Measurements from ENCODE around the gene DGKI. TPM values are rescaled to one million over a fixed set of nuclear protein-coding genes. Genes with fewer than 3 reads are reported as not detected.

The DGKI gene
- total and polyA plus RNA-seq, 2 donors (not counting 1 experiment from before 2014, with no cell fraction given) = not detected

DNA sequence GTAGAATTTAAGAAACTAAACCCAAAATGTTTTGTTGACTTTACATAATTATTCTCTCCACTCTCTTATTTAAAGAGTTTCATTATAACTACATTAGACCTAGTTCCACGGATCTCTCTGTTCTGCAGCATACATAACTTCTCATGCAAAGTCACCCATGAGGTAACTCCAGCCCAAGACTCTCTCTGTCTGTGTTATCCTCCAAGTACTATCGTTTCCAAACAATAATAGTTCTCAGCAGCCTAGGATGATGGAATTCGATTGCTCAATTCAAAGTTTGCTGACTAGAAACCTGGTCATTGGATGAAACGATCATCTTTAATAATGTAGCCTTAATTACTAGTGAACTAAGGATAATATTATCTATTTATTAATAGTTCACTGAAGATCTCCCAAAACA is 300.1 kb downstream of the DGKI start:
- Mint-ChIP-seq H3K4me3 (no peak overlapping the region), H3K4me1 (no peaks in the 10 kb centered on the region), H3K27ac (no peak overlapping the region), H3K9me3 (ENCODE audit: insufficient read depth) (no peaks in the 10 kb centered on the region), H3K27me3 (no peaks in the 10 kb centered on the region)
- intact Hi-C loops (cut with micrococcal nuclease) = no loop called here
- H4K20me1 ChIP-seq (ENCODE audit: control insufficient read depth, insufficient read depth, low read length, poor library complexity, severe bottlenecking) = no peaks in the 10 kb centered on the region
- ChIA-PET POLR2A (no interaction called here), CTCF (no interaction called here)
- no peaks in the 10 kb centered on the region for H3K9me3 ChIP-seq (ENCODE audit: control extremely low read depth in 1 of 3, control insufficient read depth in 2 of 3, insufficient read depth in 1 of 3, low read length in 2 of 3)
- H3K79me2 ChIP-seq (ENCODE audit: control insufficient read depth, insufficient read depth, low read length) = no peaks in the 10 kb centered on the region
- H3K4me1 ChIP-seq (ENCODE audit: control insufficient read depth in 2 of 2, insufficient read depth in 2 of 2, low read length in 2 of 2) = no peaks in the 10 kb centered on the region
- no peaks in the 10 kb centered on the region for H3K36me3 ChIP-seq (replicated peaks in 1 of 2; ENCODE audit: control extremely low read depth in 1 of 2, control insufficient read depth in 1 of 2, extremely low read depth in 1 of 2, insufficient read depth in 2 of 2, low read length in 1 of 2)
- no peaks in the 10 kb centered on the region for H3K27me3 ChIP-seq (replicated peaks in 1 of 4; ENCODE audit: control extremely low read depth in 1 of 4, control insufficient read depth in 3 of 4, insufficient read depth in 4 of 4, low read length in 3 of 4)
- no peak overlapping the region for H3K27ac ChIP-seq (ENCODE audit: low read length in 2 of 2)
- no peak for DNase-seq
- ATAC-seq (ENCODE audit: low read depth) = no peak
- no peak overlapping the region for H3K4me3 ChIP-seq (ENCODE audit: control extremely low read depth in 1 of 5, extremely low read depth in 1 of 5, insufficient read depth in 1 of 5, low read depth in 2 of 5, low read length in 4 of 5)
- H3K4me2 ChIP-seq (replicated peaks; ENCODE audit: low read depth, low read length, poor library complexity, severe bottlenecking) = no peak overlapping the region
- no peak overlapping the region for H2AFZ ChIP-seq (ENCODE audit: insufficient read depth, low read depth, low read length, poor library complexity, severe bottlenecking)
- no peak overlapping the region for H3K9ac ChIP-seq (ENCODE audit: low read length)
- 83% methylated on average over 1 of the region's 4 CpGs for WGBS (ENCODE audit: insufficient coverage)
- TF ChIP-seq, protein P1, sequence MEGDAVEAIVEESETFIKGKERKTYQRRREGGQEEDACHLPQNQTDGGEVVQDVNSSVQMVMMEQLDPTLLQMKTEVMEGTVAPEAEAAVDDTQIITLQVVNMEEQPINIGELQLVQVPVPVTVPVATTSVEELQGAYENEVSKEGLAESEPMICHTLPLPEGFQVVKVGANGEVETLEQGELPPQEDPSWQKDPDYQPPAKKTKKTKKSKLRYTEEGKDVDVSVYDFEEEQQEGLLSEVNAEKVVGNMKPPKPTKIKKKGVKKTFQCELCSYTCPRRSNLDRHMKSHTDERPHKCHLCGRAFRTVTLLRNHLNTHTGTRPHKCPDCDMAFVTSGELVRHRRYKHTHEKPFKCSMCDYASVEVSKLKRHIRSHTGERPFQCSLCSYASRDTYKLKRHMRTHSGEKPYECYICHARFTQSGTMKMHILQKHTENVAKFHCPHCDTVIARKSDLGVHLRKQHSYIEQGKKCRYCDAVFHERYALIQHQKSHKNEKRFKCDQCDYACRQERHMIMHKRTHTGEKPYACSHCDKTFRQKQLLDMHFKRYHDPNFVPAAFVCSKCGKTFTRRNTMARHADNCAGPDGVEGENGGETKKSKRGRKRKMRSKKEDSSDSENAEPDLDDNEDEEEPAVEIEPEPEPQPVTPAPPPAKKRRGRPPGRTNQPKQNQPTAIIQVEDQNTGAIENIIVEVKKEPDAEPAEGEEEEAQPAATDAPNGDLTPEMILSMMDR (IDR thresholded peaks at IDR 0.05) = no peak

DNA sequence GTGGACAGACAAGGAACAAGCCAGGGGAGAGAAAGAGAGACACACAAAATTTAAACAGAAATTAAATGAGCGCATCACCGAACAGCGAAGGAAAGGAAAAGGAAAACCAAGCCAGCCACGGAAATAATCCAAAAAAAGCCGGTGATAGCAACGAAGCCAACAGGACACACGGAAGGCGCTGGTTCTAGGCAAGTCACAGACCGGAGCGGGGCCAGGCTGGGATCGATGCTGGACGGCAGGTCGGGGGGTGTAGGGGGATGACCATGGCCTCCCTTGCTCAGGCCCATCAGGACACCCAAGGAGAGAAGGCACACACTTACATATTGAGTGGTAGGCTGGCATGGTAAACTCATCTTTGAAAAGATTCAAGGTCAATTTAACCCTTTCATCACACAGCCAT is 300.8 kb downstream of the DGKI start:
- Histone ChIP-seq H3K4me2 (replicated peaks; ENCODE audit: low read depth, low read length, poor library complexity, severe bottlenecking) (no peak overlapping the region), H3K36me3 (replicated peaks in 1 of 2; ENCODE audit: control extremely low read depth in 1 of 2, control insufficient read depth in 1 of 2, extremely low read depth in 1 of 2, insufficient read depth in 2 of 2, low read length in 1 of 2) (no peaks in the 10 kb centered on the region), H3K27me3 (replicated peaks in 1 of 4; ENCODE audit: control extremely low read depth in 1 of 4, control insufficient read depth in 3 of 4, insufficient read depth in 4 of 4, low read length in 3 of 4) (no peaks in the 10 kb centered on the region), H2AFZ (ENCODE audit: insufficient read depth, low read depth, low read length, poor library complexity, severe bottlenecking) (no peak overlapping the region), H3K9me3 (ENCODE audit: control extremely low read depth in 1 of 3, control insufficient read depth in 2 of 3, insufficient read depth in 1 of 3, low read length in 2 of 3) (no peaks in the 10 kb centered on the region), H3K27ac (ENCODE audit: low read length in 2 of 2) (no peak overlapping the region), H3K4me1 (ENCODE audit: control insufficient read depth in 2 of 2, insufficient read depth in 2 of 2, low read length in 2 of 2) (no peaks in the 10 kb centered on the region), H3K4me3 (ENCODE audit: control extremely low read depth in 1 of 5, extremely low read depth in 1 of 5, insufficient read depth in 1 of 5, low read depth in 2 of 5, low read length in 4 of 5) (no peak overlapping the region), H3K9ac (ENCODE audit: low read length) (no peak overlapping the region), H4K20me1 (ENCODE audit: control insufficient read depth, insufficient read depth, low read length, poor library complexity, severe bottlenecking) (no peaks in the 10 kb centered on the region), H3K79me2 (ENCODE audit: control insufficient read depth, insufficient read depth, low read length) (no peaks in the 10 kb centered on the region)
- Mint-ChIP-seq H3K4me3 (no peak overlapping the region), H3K27ac (no peak overlapping the region), H3K9me3 (ENCODE audit: insufficient read depth) (no peaks in the 10 kb centered on the region), H3K27me3 (no peaks in the 10 kb centered on the region), H3K4me1 (no peaks in the 10 kb centered on the region)
- 96% methylated on average over 12 of the region's 13 CpGs for WGBS (ENCODE audit: insufficient coverage)
- ChIA-PET CTCF (no interaction called here), POLR2A (no interaction called here)
- intact Hi-C loops (cut with micrococcal nuclease) = no loop called here
- TF ChIP-seq EZH2 (IDR thresholded peaks at IDR 0.05; ENCODE audit: borderline replicate concordance, insufficient read depth, low read depth, low read length, poor library complexity, severe bottlenecking) = no peak
- TF ChIP-seq, protein P1 (IDR thresholded peaks at IDR 0.05) = no peak
- no peak for DNase-seq
- ATAC-seq (ENCODE audit: low read depth) = no peak

Data from B cell (primary cell).